Stimulated activated effector memory CD8-positive, alpha-beta T cell treated with anti-CD3 and anti-CD28 coated beads, Interleukin-12 subunit alpha, Interleukin-12 subunit beta, amount 100 ng/mL, for 72 hours (primary cell): ENCODE data around the gene PRPF40A.
"Not testable (repeated sequence)": the region's sequence is repeated elsewhere in the genome, so short reads cannot be mapped to it uniquely, and the experiment has no call there.

Experiments used
- ATAC-seq: fragments of 150-1000 bp; cut with Tn5 transposase; 2 replicates; pipeline ENCODE4 v1.10.0; 2021
- DNase-seq, 2 donors: peaks; one replicate each; pipeline ENCODE4 v3.0.0; 2021 to 2022; ENCODE audit warnings: low spot score in 2 of 2
- H3K27ac Mint-ChIP-seq: one replicate; pipeline ENCODE4 v1.8.0; 2022; ENCODE audit warnings: mild to moderate bottlenecking, mixed read lengths
- H3K36me3 Mint-ChIP-seq: one replicate; pipeline ENCODE4 v1.8.0; 2022; ENCODE audit warnings: mild to moderate bottlenecking, mixed read lengths
- H3K4me1 Mint-ChIP-seq: one replicate; pipeline ENCODE4 v1.8.0; 2022; ENCODE audit warnings: mixed read lengths
- H3K4me3 Mint-ChIP-seq: one replicate; pipeline ENCODE4 v1.8.0; 2022; ENCODE audit warnings: mild to moderate bottlenecking, mixed read lengths
- H3K9me3 Mint-ChIP-seq: one replicate; pipeline ENCODE4 v1.8.0; 2022; ENCODE audit warnings: mixed read lengths

The PRPF40A gene

GRCh38 chr2:152729844-152730243 is 12.6 kb upstream of the PRPF40A start:
- Mint-ChIP-seq H3K4me1 (peaks cover 20% of the 10 kb centered on the region), H3K4me3 (no peak overlapping the region), H3K9me3 (no peaks in the 10 kb centered on the region), H3K36me3 (peaks cover 2% of the 10 kb centered on the region), H3K27ac (no peak overlapping the region)
- DNase-seq (no peak), ATAC-seq (peak; percentile 54)

DNA sequence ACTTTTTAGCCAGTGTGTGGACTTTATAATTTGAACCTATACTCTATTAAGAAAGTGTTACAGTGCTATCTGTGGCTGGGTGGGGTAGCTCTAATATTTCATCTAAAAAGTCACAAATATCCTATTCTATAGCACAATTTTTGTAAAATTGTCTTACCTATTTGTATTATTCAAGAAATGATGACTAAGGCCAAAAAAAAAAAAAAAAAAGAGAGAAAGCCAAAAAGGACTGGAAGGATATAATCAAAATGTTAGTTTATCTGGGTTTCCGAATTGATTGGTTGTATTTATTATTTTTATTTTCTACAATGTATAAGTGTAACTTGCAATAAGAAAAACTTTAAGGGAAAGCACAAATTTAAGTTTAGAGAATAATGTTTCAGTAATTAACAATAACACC is 6.7 kb upstream of the PRPF40A start:
- Mint-ChIP-seq H3K9me3 (no peaks in the 10 kb centered on the region), H3K4me3 (no peak overlapping the region), H3K27ac (no peak overlapping the region), H3K36me3 (peaks cover 25% of the 10 kb centered on the region), H3K4me1 (peaks cover 22% of the 10 kb centered on the region)
- no peak for ATAC-seq
- DNase-seq, result no peak

DNA sequence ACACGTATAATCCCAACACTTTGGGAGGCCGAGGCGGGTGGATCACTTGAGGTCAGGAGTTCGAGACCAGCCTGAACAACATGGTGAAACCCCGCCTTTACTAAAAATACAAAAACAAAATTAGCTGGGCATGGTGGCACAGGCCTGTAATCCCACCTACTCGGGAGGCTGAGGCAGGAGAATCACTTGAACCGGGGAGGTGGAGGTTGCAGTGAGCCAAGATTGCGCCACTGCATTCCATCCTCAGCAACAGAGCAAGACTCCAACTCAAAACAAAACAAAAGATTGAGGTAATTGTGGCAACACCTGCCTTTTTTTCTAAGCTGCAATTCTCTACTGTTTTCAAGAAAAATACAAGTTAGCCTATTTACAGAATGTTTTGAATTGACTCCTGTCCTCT is 5.4 kb upstream of the PRPF40A start:
- DNase-seq, H3K27ac Mint-ChIP-seq, H3K4me3 Mint-ChIP-seq, H3K9me3 Mint-ChIP-seq, ATAC-seq: not testable (repeated sequence)
- Mint-ChIP-seq H3K36me3 (peaks cover 35% of the 10 kb centered on the region), H3K4me1 (peaks cover 25% of the 10 kb centered on the region)

DNA sequence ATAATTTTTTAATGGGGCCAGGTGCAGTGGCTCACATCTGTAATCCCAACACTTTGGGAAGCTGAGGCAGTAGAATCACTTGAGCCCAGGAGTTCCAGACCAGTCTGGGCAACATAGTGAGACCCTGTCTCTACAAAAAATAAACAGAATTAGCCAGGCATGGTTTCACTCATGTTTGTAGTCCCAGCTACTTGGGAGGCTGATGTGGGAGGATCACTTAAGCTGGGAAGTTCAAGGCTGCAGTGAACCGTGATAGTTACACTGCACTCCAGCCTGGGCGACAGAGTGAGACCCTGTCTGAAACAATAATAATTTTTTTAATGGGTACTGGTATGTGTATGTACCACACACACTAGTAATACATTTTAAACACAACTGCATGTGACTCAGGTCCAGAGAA is 3.5 kb upstream of the PRPF40A start:
- Mint-ChIP-seq H3K36me3 (peaks cover 53% of the 10 kb centered on the region), H3K4me1 (peaks cover 37% of the 10 kb centered on the region), H3K4me3 (no peak overlapping the region), H3K27ac (no peak overlapping the region), H3K9me3 (no peaks in the 10 kb centered on the region)
- ATAC-seq (no peak), DNase-seq (no peak)

GRCh38 chr2:152718909-152719645 is 1.8 kb upstream of the PRPF40A start:
- DNase-seq (no peak), ATAC-seq (no peak)
- peak overlapping the region; percentile 99 for H3K27ac Mint-ChIP-seq
- H3K36me3 Mint-ChIP-seq, result peaks cover 71% of the 10 kb centered on the region
- no peaks in the 10 kb centered on the region for H3K9me3 Mint-ChIP-seq
- H3K4me1 Mint-ChIP-seq, result peaks cover 45% of the 10 kb centered on the region
- peak overlapping the region; percentile 99 for H3K4me3 Mint-ChIP-seq

DNA sequence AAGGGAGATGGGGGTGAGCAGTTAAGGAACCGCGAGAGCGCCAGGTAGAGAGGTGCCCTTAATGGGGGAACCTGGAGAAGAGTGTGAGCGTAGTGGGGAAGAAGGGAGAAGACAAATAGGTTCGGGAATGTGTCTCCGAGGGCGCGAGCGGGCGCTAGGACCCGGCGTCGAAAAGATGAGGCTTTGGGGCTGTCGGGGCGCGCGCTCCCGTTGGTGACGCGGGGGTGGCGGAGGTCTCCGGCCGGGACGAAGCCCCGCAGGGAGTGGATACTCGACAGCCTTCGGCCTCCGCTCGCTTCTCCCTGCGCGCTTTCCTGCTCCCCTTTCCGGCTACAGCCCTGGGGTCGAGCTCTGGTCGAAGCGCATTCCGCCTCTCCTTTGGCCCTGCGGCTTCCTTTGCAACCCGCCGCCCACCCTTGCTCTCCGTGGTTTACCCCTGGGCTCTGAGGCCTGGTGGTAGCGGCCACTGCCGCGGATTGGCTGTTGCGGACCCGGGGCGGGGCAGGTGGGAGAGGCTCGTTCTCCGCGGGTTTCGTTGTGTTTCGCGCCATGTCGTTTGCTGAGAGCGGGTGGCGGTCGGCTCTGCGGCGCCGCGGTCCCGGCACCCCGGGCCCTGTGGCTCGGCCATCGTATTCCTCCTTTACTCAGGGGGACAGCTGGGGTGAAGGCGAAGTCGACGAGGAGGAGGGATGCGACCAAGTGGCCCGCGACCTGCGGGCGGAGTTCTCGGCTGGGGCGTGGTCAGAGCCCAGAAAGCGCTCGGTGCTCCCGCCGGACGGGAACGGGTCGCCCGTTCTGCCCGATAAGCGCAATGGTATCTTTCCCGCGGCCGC is 1.0 kb upstream of the PRPF40A start, which contains the start of gene ARL6IP6:
Gene ARL6IP6 (plus strand): TSS at position 545 of the 833 bp plus-strand sequence. CDS start 5 bp downstream, at position 550.
- Mint-ChIP-seq H3K4me1 (peaks cover 47% of the 10 kb centered on the region), H3K27ac (peak within 1 kb of the TSS; percentile 99), H3K4me3 (peak within 1 kb of the TSS; percentile 99), H3K9me3 (no peaks in the 10 kb centered on the region), H3K36me3 (peaks cover 78% of the 10 kb centered on the region)
- ATAC-seq, result peak; percentile 79
- DNase-seq, result peak; percentile 86 to 98

- Mint-ChIP-seq H3K4me3 (peak overlapping the region; percentile 99), H3K9me3 (no peaks in the 10 kb centered on the region), H3K27ac (peak overlapping the region; percentile 99), H3K36me3 (peaks cover 85% of the 10 kb centered on the region), H3K4me1 (peaks cover 55% of the 10 kb centered on the region)
- DNase-seq, result no peak
- ATAC-seq, result no peak
Observed at GRCh38 chr2:152716805-152717227, 445 bp downstream of the PRPF40A start.

- DNase-seq (no peak), ATAC-seq (no peak)
- Mint-ChIP-seq H3K4me1 (peaks cover 60% of the 10 kb centered on the region), H3K9me3 (no peaks in the 10 kb centered on the region), H3K4me3 (peak overlapping the region; percentile 99), H3K27ac (peak overlapping the region; percentile 99), H3K36me3 (peaks cover 87% of the 10 kb centered on the region)
Observed at GRCh38 chr2:152715854-152716428, 1.3 kb downstream of the PRPF40A start.

GRCh38 chr2:152715112-152715511 is 2.1 kb downstream of the PRPF40A start:
- ATAC-seq (no peak), DNase-seq (no peak)
- H3K9me3 Mint-ChIP-seq, result no peaks in the 10 kb centered on the region
- H3K4me1 Mint-ChIP-seq, result peaks cover 53% of the 10 kb centered on the region
- no peak overlapping the region for H3K27ac Mint-ChIP-seq
- H3K4me3 Mint-ChIP-seq, result peak overlapping the region; percentile 99
- H3K36me3 Mint-ChIP-seq, result peaks cover 95% of the 10 kb centered on the region

DNA sequence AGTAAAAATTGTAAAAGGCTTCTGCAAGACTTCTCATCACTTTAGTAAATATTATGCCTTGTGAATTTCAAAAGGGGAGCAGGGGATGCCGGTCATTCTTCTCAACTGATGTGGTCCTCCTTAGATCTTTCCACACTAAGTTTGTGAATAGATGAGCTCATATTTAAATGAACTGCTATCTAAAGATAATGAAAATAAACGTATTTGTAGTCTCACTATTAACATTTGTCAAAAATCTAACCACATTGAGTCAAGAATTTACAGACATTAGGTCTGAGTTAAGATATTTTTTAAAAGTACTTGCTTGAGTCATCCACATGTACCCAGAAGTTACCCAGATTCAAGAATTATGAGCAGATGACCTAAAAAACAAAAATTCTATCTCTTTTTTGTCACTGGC is 6.5 kb downstream of the PRPF40A start:
- peak overlapping the region; percentile 50 for H3K27ac Mint-ChIP-seq
- no peak overlapping the region for H3K4me3 Mint-ChIP-seq
- ATAC-seq (peak; percentile 63), DNase-seq (no peak)
- H3K9me3 Mint-ChIP-seq, result no peaks in the 10 kb centered on the region
- H3K4me1 Mint-ChIP-seq, result peaks cover 67% of the 10 kb centered on the region
- H3K36me3 Mint-ChIP-seq, result peaks cover 92% of the 10 kb centered on the region

DNA sequence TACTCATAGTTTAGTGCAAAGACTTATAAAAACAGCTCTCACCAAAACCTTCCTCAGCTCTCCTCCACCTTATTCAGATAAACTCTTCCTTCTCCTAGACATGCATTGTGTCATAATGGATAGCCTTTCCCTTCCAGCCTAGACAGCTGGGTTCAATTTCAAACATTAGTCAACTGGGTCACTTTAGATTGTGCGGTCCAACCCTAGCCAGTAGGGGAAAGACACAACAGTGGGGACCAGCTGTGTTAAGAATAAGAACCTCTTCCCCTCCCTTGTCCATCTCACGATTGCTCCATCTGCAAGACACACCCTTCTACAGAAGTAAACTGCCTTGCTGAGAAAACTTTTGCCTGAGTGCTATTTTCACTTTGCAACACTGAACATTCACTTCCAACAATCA is 8.5 kb downstream of the PRPF40A start:
- H3K4me1 Mint-ChIP-seq, result peaks cover 68% of the 10 kb centered on the region
- no peak overlapping the region for H3K4me3 Mint-ChIP-seq
- no peak for ATAC-seq
- no peaks in the 10 kb centered on the region for H3K9me3 Mint-ChIP-seq
- H3K27ac Mint-ChIP-seq, result no peak overlapping the region
- H3K36me3 Mint-ChIP-seq, result peaks cover 72% of the 10 kb centered on the region
- no peak for DNase-seq

- H3K4me3 Mint-ChIP-seq, result no peak overlapping the region
- H3K36me3 Mint-ChIP-seq, result peaks cover 60% of the 10 kb centered on the region
Observed at GRCh38 chr2:152706477-152707021, 10.7 kb downstream of the PRPF40A start.

GRCh38 chr2:152701198-152701597 is 16.1 kb downstream of the PRPF40A start:
- Mint-ChIP-seq H3K36me3 (peaks cover 15% of the 10 kb centered on the region), H3K9me3 (no peaks in the 10 kb centered on the region), H3K27ac (peak overlapping the region; percentile 67), H3K4me3 (no peak overlapping the region), H3K4me1 (peaks cover 51% of the 10 kb centered on the region)
- ATAC-seq (no peak), DNase-seq (no peak)

More at GRCh38 chr2:152706477-152707021, 10.7 kb downstream of the PRPF40A start:
- Mint-ChIP-seq H3K27ac (peak overlapping the region; percentile 48), H3K4me1 (peaks cover 72% of the 10 kb centered on the region), H3K9me3 (no peaks in the 10 kb centered on the region)
- ATAC-seq (no peak), DNase-seq (no peak)

- ATAC-seq (no peak), DNase-seq (no peak)
- peaks cover 37% of the 10 kb centered on the region for H3K4me1 Mint-ChIP-seq
- no peak overlapping the region for H3K4me3 Mint-ChIP-seq
- no peak overlapping the region for H3K27ac Mint-ChIP-seq
- no peaks in the 10 kb centered on the region for H3K9me3 Mint-ChIP-seq
- H3K36me3 Mint-ChIP-seq, result peaks cover 30% of the 10 kb centered on the region
Observed at GRCh38 chr2:152696476-152696875, 20.8 kb downstream of the PRPF40A start.

DNA sequence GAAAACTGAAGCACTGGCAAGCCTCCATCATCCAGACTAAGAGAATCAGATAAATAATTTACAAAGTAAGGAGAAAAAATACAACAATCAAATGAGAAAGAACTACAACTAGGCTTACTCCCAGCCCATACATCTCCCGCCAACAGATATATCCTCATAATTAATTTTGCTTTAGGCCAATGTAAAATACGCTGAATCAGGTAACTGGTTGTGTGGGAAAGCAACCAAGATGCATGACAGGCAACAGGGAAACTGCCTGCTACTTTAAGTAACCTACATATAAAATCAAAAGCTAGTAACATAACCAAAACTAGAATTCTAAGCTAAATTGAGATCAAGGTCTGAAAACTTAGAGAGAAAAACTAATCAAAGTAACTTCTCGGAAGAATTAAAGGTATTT is 21.5 kb downstream of the PRPF40A start:
- no peak overlapping the region for H3K27ac Mint-ChIP-seq

More for the DNA sequence above, 21.5 kb downstream of the PRPF40A start:
- Mint-ChIP-seq H3K4me1 (peaks cover 31% of the 10 kb centered on the region), H3K4me3 (no peak overlapping the region), H3K36me3 (peaks cover 37% of the 10 kb centered on the region), H3K9me3 (no peaks in the 10 kb centered on the region)
- ATAC-seq (no peak), DNase-seq (no peak)
